HepG2 (cell line): ENCODE data around the gene CHCT1.

Experiments
- CREB3 ChIP-seq: sonication (generic); formaldehyde crosslinking; IDR thresholded peaks from 2 replicates; pipeline ENCODE4 v1.5.0; 2020; ENCODE audit warnings: missing genetic modification reagents
- TAF1 ChIP-seq: sonication (generic); formaldehyde crosslinking; IDR thresholded peaks from 2 replicates; pipeline ENCODE4 v1.4.0; 2020; ENCODE audit warnings: missing genetic modification reagents

GRCh38 chr17:60395508-60396065, 26.7 kb upstream of the CHCT1 start:
- TF ChIP-seq CREB3 (CRISPR knock-in tag): no peak
- TF ChIP-seq TAF1 (CRISPR knock-in tag): no peak
